ENCODE measurements around the gene MANF. TPM values are rescaled to one million over a fixed set of nuclear protein-coding genes. Genes with fewer than 3 reads are reported as not detected.

MANF gene
- total and polyA plus RNA-seq, 2 experiments from 2014 or later, result 48.7 to 92.7 TPM

GRCh38 chr3:51338632-51339031 is 46.5 kb upstream of the MANF start:
- no peak for TF ChIP-seq REST (IDR thresholded peaks at IDR 0.05; ENCODE audit: unreplicated experiment)
- no peak for TF ChIP-seq ZNF462 (CRISPR knock-in tag; IDR thresholded peaks at IDR 0.05)
- TF ChIP-seq STAT1 (IDR thresholded peaks at IDR 0.05; ENCODE audit: unreplicated experiment), result no peak
- no peak for TF ChIP-seq JUNB (IDR thresholded peaks at IDR 0.05; ENCODE audit: unreplicated experiment)
- no peak for TF ChIP-seq ETS1 (IDR thresholded peaks at IDR 0.05)
- no peak for TF ChIP-seq POLR2AphosphoS5 (IDR thresholded peaks at IDR 0.05; ENCODE audit: low read depth)
- no peak for TF ChIP-seq ZNF331 (CRISPR knock-in tag; IDR thresholded peaks at IDR 0.05; ENCODE audit: low read depth)
- TF ChIP-seq NANOG (IDR thresholded peaks at IDR 0.05; ENCODE audit: borderline replicate concordance), result no peak
- no peak for TF ChIP-seq CTCF (conservative IDR thresholded peaks at IDR 0.05; ENCODE audit: low read depth in 2 of 2)
- TF ChIP-seq CREB1 (CRISPR knock-in tag; IDR thresholded peaks at IDR 0.05; ENCODE audit: low read depth), result no peak
- Histone ChIP-seq H3K27ac (ENCODE audit: low read depth) (no peak overlapping the region), H2AFZ (no peak overlapping the region), H3K4me3 (no peak overlapping the region), H3K79me2 (replicated peaks; ENCODE audit: insufficient read depth) (no peaks in the 10 kb centered on the region), H3K4me1 (ENCODE audit: insufficient read depth) (no peaks in the 10 kb centered on the region), H3K4me2 (no peak overlapping the region), H3K27me3 (ENCODE audit: insufficient read depth) (no peaks in the 10 kb centered on the region), H3K36me3 (ENCODE audit: insufficient read depth) (no peaks in the 10 kb centered on the region), H4K20me1 (replicated peaks; ENCODE audit: insufficient read depth) (no peaks in the 10 kb centered on the region), H3K9me2 (ENCODE audit: insufficient read depth) (no peaks in the 10 kb centered on the region), H3F3A (replicated peaks; ENCODE audit: low read depth) (no peaks in the 10 kb centered on the region)
- H3K9me3 Mint-ChIP-seq, result no peaks in the 10 kb centered on the region
- H3K36me3 Mint-ChIP-seq (ENCODE audit: low read depth), result no peaks in the 10 kb centered on the region; the same call in 2 of the 3 replicates
- H3K4me3 Mint-ChIP-seq, result no peak overlapping the region
- no peak for ATAC-seq
- peak overlapping the region; percentile 7; the same call in 1 of the 2 replicates for H3K27ac Mint-ChIP-seq
- no peak for DNase-seq (ENCODE audit: low spot score)
- H3K27me3 Mint-ChIP-seq (ENCODE audit: insufficient read depth, low read depth, poor library complexity), result peaks cover 6% of the 10 kb centered on the region
- H3K4me1 Mint-ChIP-seq, result peaks cover 19% of the 10 kb centered on the region

Measured in GM23338 (cell line).